K562 (cell line): ENCODE measurements around the gene EMP2. TPM values are rescaled to one million over a fixed set of nuclear protein-coding genes. Genes with fewer than 3 reads are reported as not detected.

Source experiments
- CBFA2T3 ChIP-seq: fragments of 450-650 bp; IDR thresholded peaks from 2 replicates; pipeline ENCODE4 v1.6.1; 2017
- JUN ChIP-seq, 2 experiments: sonication (generic) in 1 of 2; formaldehyde crosslinking in 1 of 2; IDR thresholded peaks; 2 replicates each; pipeline versions ENCODE4 v1.6.1 to v1.8.0; 2012 to 2022; ENCODE audit warnings: borderline replicate concordance in 2 of 2, mild to moderate bottlenecking in 2 of 2, improper control_type of control experiment in 1 of 2, low read depth in 1 of 2, low read length in 1 of 2, missing genetic modification reagents in 1 of 2
- L3MBTL2 ChIP-seq: fragments of 450-650 bp; IDR thresholded peaks from 2 replicates; pipeline ENCODE4 v1.6.1; 2016; ENCODE audit warnings: mild to moderate bottlenecking, moderate library complexity
- MAFG ChIP-seq: fragments of 450-650 bp; conservative IDR thresholded peaks from 2 replicates; pipeline ENCODE4 v1.6.1; 2016; ENCODE audit warnings: missing genetic modification characterization, missing compliant biosample characterization
- MBD2 ChIP-seq: sonication (generic); IDR thresholded peaks from 2 replicates; pipeline ENCODE4 v1.6.1; 2016; ENCODE audit warnings: low read depth, borderline replicate concordance
- MECOM ChIP-seq: fragments of 250-450 bp; sonication (Bioruptor Pico); IDR thresholded peaks from 2 replicates; pipeline ENCODE4 v1.8.0; 2022; ENCODE audit warnings: inconsistent platforms
- MITF ChIP-seq: IDR thresholded peaks from 2 replicates; pipeline ENCODE4 v1.6.1; 2014; ENCODE audit warnings: antibody characterized with exemption
- MXI1 ChIP-seq: IDR thresholded peaks from 2 replicates; pipeline ENCODE4 v1.6.1; 2011; ENCODE audit warnings: low read depth, mild to moderate bottlenecking, improper control_type of control experiment, low read length
- NCOR1 ChIP-seq: fragments of 450-650 bp; IDR thresholded peaks from 2 replicates; pipeline ENCODE4 v1.6.1; 2016; ENCODE audit warnings: mild to moderate bottlenecking, moderate library complexity
- NFIC ChIP-seq: fragments of 450-650 bp; IDR thresholded peaks from 2 replicates; pipeline ENCODE4 v1.6.1; 2017; ENCODE audit warnings: mild to moderate bottlenecking, inconsistent platforms
- NFRKB ChIP-seq: fragments of 450-650 bp; IDR thresholded peaks from 2 replicates; pipeline ENCODE4 v1.6.1; 2016; ENCODE audit warnings: low read depth
- NR4A1 ChIP-seq, 2 experiments: fragments of 250-450 bp in 1 of 2; fragments of 450-650 bp in 1 of 2; sonication (Bioruptor Pico) in 1 of 2; IDR thresholded peaks; 2 replicates each; pipeline versions ENCODE4 v1.4.0 to v1.6.1; 2016 to 2020; ENCODE audit warnings: mild to moderate bottlenecking in 2 of 2, missing compliant biosample characterization in 1 of 2, missing genetic modification characterization in 1 of 2, moderate library complexity in 1 of 2
- RAD21 ChIP-seq, 2 experiments: fragments of 250-450 bp in 1 of 2; fragments of 450-650 bp in 1 of 2; sonication (Bioruptor Pico) in 1 of 2; formaldehyde crosslinking in 1 of 2; IDR thresholded peaks in 1 of 2; conservative IDR thresholded peaks in 1 of 2; 2 replicates each; pipeline versions ENCODE4 v1.4.0 to v1.8.0; 2020 to 2022; ENCODE audit warnings: mild to moderate bottlenecking in 2 of 2, moderate library complexity in 1 of 2
- SP1 ChIP-seq: sonication (generic); formaldehyde crosslinking; IDR thresholded peaks from 2 replicates; pipeline ENCODE4 v1.8.1; 2022; ENCODE audit warnings: mild to moderate bottlenecking, missing genetic modification reagents
- TCF3 ChIP-seq: sonication (generic); formaldehyde crosslinking; IDR thresholded peaks from 2 replicates; pipeline ENCODE4 v1.4.0; 2020; ENCODE audit warnings: mild to moderate bottlenecking, missing genetic modification reagents
- ZNF347 ChIP-seq: fragments of 450-650 bp; formaldehyde crosslinking; IDR thresholded peaks from 2 replicates; pipeline ENCODE4 v1.4.0; 2020; ENCODE audit warnings: low read depth, mild to moderate bottlenecking, moderate library complexity
- ZNF589 ChIP-seq: fragments of 200-800 bp; sonication (Bioruptor generic); IDR thresholded peaks from 2 replicates; pipeline ENCODE4 v1.6.1; 2016; ENCODE audit warnings: low read depth, missing genetic modification characterization, missing compliant biosample characterization
- ZNF695 ChIP-seq: fragments of 450-650 bp; formaldehyde crosslinking; IDR thresholded peaks from 2 replicates; pipeline ENCODE4 v1.4.0; 2020; ENCODE audit warnings: mild to moderate bottlenecking, moderate library complexity
- polyA plus RNA-seq, 8 experiments: library from polyadenylated mRNA; depleted of rRNA in 4 of 8; stranded (reverse) in 5 of 8; unstranded in 3 of 8; fragments of >200 nt; fragmentation: Nextera tagmentation in 2 of 8; fragmentation: Illumina TruSeq in 1 of 8; extraction: Ambion mirVana in 2 of 8; extraction: Trizol in 1 of 8; gene quantifications; 2 replicates each; pipeline versions ENCODE4 v1.2.1 to v1.2.3, GENCODE V29; 2011 to 2014; ENCODE audit warnings: inconsistent platforms in 1 of 8, missing spikeins in 1 of 8
- total RNA-seq, 7 experiments: library from RNA; depleted of rRNA in 6 of 7; stranded (reverse); fragments of >200 nt in 6 of 7; fragmentation: Illumina TruSeq in 2 of 7; extraction: Trizol in 2 of 7; gene quantifications; 2 replicates each; pipeline versions ENCODE4 v1.2.1 to v1.2.3, GENCODE V29; 2011 to 2021; ENCODE audit warnings: low replicate concordance in 1 of 7
- TF ChIP-seq, protein P1 (sequence below): fragments of 250-450 bp; sonication (Bioruptor Pico); IDR thresholded peaks from 2 replicates; pipeline ENCODE4 v1.4.0; 2020; ENCODE audit warnings: mild to moderate bottlenecking, moderate library complexity
- TF ChIP-seq, protein P2 (sequence below): fragments of 250-450 bp; sonication (Bioruptor Pico); IDR thresholded peaks from 2 replicates; pipeline ENCODE4 v1.4.0; 2020; ENCODE audit warnings: mild to moderate bottlenecking, moderate library complexity, borderline replicate concordance

EMP2 gene
- total and polyA plus RNA-seq, 9 of the 15 experiments (the other 6 are each of a cell fraction or from before 2014, with no cell fraction given): 0.73 to 6.2 (median 3.1) TPM

GRCh38 chr16:10497132-10498101, 83.0 kb downstream of the EMP2 start (continued):
- TF ChIP-seq L3MBTL2: peak; percentile 28; the same call in 1 of the 2 replicates
- TF ChIP-seq MXI1: peak; percentile 58; the same call in 1 of the 2 replicates
- no peak for TF ChIP-seq NFRKB
- peak; percentile 64 for TF ChIP-seq SP1 (CRISPR knock-in tag)
- TF ChIP-seq, protein P1, sequence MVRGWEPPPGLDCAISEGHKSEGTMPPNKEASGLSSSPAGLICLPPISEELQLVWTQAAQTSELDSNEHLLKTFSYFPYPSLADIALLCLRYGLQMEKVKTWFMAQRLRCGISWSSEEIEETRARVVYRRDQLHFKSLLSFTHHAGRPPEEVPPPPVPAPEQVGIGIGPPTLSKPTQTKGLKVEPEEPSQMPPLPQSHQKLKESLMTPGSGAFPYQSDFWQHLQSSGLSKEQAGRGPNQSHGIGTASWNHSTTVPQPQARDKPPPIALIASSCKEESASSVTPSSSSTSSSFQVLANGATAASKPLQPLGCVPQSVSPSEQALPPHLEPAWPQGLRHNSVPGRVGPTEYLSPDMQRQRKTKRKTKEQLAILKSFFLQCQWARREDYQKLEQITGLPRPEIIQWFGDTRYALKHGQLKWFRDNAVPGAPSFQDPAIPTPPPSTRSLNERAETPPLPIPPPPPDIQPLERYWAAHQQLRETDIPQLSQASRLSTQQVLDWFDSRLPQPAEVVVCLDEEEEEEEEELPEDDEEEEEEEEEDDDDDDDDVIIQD (CRISPR knock-in tag): no peak
- peak; percentile 64 for TF ChIP-seq MBD2
- no peak for TF ChIP-seq ZNF695 (CRISPR knock-in tag)
- no peak for TF ChIP-seq ZNF347 (CRISPR knock-in tag)
- TF ChIP-seq ZNF589: peak; percentile 90
- TF ChIP-seq CBFA2T3: peak; percentile 100
- TF ChIP-seq, protein P2, sequence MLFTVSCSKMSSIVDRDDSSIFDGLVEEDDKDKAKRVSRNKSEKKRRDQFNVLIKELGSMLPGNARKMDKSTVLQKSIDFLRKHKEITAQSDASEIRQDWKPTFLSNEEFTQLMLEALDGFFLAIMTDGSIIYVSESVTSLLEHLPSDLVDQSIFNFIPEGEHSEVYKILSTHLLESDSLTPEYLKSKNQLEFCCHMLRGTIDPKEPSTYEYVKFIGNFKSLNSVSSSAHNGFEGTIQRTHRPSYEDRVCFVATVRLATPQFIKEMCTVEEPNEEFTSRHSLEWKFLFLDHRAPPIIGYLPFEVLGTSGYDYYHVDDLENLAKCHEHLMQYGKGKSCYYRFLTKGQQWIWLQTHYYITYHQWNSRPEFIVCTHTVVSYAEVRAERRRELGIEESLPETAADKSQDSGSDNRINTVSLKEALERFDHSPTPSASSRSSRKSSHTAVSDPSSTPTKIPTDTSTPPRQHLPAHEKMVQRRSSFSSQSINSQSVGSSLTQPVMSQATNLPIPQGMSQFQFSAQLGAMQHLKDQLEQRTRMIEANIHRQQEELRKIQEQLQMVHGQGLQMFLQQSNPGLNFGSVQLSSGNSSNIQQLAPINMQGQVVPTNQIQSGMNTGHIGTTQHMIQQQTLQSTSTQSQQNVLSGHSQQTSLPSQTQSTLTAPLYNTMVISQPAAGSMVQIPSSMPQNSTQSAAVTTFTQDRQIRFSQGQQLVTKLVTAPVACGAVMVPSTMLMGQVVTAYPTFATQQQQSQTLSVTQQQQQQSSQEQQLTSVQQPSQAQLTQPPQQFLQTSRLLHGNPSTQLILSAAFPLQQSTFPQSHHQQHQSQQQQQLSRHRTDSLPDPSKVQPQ: no peak
- peak; percentile 96 for TF ChIP-seq NFIC
- TF ChIP-seq MECOM (CRISPR knock-in tag): peak; percentile 58; the same call in 1 of the 2 replicates
- TF ChIP-seq MAFG (tag): peak; percentile 78
- TF ChIP-seq NCOR1: peak; percentile 99
- TF ChIP-seq TCF3 (CRISPR knock-in tag): peak; percentile 100
- TF ChIP-seq JUN (IDR thresholded peaks at IDR 0.05; ENCODE audit: borderline replicate concordance, low read depth, low read length): peak; percentile 87; the same call in 1 of the 2 replicates
- TF ChIP-seq JUN (CRISPR knock-in tag; IDR thresholded peaks at IDR 0.05; ENCODE audit: borderline replicate concordance): no peak; the same call in 1 of the 2 replicates
- no peak for TF ChIP-seq NR4A1 (CRISPR knock-in tag; IDR thresholded peaks at IDR 0.05)
- TF ChIP-seq NR4A1 (tag; IDR thresholded peaks at IDR 0.05): 0 out of 2 replicates have a peak, but pooled peaks have one; percentile 30
- peak; percentile 64; the same call in 1 of the 2 replicates for TF ChIP-seq MITF
- no peak for TF ChIP-seq RAD21 (CRISPR knock-in tag; conservative IDR thresholded peaks at IDR 0.05 in 1 of 2, IDR thresholded peaks at IDR 0.05 in 1 of 2)
